ENCODE data around the gene PAX6.
A peak's percentile ranks its signal among the peaks of the same experiment; 100 is the strongest.

Gene PAX6

DNA sequence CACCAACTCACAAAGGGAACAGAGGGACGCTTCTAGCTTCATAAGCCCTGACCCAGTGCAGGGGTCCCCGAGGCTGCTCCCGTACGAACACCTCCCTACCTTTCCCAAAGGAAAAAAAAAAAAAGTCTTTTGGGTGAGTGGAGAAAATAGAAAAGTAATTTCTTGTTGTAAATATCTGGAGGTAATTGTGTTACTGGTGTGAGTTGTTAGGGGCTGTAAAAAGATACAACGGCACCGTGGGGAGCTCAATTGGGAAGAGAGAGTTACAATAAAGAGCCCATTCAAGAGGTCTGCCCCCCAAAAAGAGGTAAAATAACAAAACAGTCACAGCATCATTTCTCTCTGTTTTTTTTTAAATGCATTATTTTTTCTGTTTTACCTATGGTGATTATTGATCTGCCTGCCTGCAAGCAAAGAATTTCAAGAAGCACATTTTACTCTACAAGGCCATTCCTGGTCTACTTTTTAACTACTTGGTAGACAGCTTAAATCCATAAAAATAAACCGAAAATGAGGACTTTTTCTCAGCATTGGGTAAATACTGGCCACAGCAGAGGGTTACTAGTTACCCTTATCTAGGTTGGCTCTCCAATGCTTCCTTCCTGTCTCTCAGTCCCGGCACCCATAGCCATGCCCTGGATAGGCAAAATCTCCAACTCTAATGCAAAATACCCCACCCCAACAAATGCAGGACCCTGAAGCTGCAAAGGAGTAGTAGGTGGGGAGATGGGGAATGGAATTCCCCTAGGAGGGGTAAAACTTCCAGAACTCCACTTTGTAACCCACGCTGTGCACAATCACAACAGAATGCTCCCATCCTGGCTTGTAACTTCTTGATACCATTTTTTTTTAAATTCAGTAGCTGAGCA is 3.1 kb downstream of the PAX6 start:
- DNase-seq: no peak

DNA sequence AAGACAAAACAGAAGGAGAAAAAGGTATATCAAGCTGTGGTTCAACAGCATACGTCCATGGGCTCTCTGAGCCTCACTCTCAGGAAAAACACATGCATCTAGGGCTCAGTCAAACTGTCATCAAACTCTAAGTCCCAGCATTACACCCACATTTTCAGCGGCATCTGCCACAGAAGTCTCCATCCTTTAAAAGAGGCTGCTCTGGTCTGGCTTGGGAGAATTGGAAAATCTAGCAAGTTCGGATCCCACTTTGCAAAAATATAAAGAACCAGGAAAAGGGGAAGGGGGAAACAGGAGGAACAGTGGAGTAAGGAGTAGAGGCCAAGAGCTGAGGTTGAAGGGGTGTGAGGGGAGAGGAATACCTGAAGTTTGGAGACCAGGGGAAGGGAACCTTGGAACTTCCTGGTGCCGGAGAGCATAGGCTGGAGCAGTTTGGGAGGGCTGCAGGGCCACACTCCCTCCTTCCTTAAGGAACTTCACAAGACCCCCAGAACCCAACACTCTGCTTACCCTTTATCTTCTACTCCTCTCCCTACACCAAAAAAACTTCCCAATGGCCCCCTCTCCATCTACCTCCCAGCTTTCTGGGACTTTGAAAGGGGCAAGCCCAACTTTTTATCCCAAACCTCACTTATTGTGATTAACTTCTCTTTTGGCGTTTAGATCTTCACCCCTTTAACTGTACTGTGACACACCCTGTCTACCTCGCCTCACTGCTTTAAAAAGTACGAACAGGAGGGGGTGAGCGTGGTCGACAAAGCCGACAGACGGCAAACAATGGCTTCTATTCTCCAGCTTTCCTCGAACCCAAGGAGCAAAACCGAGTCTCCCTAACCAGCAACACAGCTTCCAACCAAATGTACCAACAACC is 4.0 kb downstream of the PAX6 start:
- DNase-seq: no peak

DNA sequence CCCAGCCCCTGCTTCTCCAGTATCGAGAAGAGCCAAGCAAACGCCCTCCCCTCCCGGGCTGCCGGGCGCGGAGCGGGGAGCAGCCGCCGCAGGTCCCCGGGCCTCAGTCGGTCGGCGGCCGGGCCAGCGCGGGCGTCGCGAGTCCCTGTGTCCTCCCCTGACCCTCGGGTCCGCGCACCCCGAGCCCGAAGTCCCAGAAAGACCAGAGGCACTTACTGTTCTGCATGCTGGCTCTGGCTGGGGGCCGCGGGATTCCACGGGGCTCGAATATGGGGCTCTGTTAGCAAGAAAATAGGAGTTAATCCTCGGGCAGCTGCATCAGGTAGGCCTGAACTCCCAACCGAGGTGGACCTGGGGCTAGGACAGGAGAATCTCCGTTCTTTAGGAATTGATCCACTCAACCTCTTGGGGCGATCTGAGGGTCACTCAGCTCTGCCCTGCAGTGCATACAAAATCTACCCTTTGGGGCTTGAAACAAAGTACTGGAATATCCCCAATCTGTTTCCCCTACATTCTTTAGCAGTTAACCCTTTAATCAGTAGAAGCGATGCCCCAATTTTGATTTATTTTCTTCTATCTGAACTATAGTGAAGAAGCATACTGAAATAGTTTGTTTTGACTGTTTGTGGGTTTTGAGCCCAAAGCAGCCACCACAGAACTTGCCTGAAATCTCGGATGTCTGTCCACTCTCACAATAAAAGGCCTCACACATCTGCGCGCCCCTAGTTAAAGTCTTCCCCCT is 4.8 kb downstream of the PAX6 start:
- no peak for DNase-seq

DNA sequence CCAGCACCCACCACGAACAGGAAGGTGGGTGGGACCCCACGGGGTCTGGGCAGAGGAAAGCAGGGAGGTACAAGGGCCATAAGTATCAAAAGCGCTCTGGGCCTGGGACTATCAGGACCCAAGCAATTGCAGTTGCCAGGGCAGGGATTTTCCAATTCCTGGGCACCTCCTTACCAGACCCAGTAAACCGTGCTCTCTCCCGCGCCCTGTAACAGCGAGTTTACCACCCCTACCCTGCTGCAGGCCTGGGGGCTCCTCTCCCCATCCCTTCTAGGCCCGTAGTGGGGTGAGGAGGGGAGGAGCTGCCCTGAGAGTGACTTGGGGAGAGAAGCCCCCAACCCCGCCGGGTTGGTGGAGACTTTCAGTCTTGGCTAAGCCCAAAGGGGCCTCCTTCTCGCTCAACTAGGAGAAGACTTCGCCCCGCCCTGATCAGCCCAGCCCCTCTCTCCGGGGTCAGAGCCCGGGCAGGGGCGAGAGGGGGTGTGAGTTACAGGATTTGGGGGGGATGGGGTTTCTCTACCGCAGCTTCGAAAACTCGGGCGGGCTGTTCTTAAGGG is 5.4 kb downstream of the PAX6 start:
- DNase-seq: no peak

DNA sequence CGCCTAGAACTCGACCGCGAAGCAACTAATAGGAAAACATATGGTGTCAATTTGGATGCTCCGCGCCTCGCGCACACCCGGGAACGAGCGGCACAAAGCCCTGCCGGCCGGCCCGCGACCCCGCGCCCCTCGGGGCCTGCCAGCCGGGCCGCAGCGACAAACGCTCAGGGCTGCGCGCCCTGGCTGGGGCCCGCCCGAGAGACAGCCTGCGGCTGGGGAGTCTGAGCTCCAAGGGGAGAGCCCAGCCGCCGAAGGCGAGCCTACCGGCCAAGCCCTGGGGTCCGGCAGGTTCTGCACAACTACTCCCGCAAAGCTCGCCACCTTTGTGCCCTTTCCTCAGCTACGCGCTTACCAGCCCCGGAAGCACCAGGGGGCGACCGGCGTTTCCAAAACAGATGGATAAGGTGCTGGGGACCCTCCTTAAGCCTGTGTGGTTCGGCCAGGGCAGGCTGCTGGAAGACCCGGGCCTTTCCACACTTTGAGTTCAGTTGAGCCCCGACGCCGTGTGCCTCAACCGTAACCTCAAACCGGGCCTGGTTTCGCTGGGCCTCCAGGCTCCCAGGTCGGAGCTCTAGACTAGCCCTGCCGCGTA is 6.0 kb downstream of the PAX6 start:
- DNase-seq: no peak

DNA sequence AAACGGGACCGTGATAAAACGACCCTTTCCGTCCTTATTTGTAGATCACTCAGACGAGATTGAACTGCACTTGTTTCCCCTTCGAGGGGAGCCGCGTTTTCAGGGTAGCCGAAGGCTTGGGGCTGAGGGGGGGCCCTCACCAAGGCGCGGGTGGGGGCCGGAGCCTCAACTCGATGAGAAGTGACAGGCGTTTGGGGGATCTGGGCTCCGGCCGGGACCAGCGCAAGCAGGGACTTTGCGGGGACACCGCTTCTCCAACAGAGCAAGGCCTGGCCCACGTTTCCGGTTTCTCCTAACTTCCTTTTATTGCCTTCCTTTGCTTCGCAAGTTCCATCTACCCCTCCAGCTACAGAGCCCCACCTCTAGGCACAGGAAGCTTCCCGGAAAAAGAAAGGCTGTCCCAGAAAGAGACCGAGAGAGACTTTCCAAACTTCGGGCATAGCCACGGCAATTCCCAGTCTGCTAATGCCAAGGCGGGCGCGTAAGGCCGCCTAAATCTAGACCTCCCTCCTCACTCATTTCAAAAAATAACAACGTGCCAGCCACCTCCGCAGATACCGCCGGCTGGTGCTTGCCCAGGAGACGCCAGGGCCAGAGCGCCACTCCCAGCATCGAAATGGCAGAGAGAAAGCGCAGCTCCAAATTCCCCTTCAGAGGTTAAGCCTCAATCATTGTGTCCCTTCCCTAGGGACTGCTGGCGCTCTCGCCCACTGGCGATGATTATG is 6.6 kb downstream of the PAX6 start:
- DNase-seq: peak in 1 of 2 experiments; percentile 39

DNA sequence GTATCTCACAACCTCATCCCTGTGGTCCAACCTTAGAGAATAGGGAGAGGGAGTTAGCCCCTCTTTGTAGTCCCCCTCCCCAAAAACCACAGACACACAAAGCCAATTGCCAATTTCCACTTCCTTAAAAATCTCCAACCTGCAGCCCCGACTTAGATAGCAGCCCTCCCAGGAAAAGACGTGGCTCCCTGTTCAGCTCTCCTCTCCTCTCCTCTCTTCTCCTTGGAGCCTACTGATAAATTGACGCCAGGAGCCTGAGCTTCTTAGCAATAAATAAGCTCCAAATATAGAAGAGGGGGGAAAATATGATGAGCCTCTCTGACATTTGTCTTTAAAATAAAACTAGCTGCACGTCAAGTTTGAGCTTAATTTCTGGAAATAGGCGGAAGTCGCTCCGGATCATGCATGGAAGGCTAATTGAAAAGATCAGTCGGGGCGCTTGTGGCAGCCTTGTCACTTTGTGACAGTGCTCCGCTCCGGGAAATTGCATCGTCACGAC is 7.3 kb downstream of the PAX6 start:
- no peak for DNase-seq

DNA sequence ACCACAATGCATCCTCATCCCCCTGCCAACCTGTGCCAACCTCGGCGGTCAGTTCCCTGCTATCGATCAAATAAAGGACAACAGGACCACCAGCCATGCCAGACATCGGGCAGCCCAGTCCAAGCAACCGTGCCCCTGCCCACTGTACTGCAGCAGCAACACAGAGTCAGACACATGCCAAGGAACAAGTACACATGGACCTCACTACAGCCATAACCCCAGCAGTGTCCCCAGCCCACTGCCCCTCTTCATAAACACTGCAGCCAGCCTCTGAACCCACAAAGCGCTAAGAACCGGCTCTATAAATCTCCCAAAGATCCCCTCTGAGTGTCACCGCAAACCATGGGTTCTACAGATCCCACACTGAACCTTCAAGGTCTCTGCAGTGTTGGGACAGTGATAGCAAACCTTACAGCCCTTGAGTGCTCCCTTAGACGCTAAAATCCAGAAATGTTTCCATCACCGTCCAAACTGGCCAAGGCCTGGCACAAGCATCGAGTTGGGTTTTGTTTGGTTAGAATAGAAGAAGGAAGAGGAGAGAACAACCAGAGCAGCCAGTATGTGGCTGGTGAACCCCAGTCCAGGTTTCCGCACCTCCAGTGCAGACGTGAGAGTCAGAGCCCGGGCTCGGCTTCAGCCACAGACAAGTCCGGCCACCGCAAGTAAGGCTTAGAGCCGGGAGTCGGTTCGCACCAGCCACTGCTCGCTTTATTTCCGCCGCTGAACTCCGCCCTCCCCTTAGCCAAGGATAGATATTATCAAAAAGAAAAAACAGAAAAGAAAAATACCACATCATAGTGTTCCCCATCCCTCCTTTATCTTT is 7.9 kb downstream of the PAX6 start:
- no peak for DNase-seq

DNA sequence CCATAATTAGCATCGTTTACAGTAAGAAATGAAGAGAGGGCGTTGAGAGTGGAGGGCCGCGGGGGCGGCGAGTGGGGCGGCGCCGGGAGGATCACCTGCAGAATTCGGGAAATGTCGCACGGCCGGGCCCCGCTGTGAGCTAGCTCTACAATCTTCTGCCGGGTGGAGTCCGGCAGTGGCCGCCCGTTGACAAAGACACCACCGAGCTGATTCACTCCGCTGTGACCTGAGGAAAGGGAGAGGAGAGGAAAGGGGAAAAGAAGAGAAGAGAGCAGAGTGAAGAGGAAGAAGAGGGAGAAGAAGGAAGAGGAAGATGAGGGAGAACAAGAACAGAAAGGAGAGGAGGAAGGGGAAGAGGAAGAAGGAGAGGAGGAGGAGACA is 8.5 kb downstream of the PAX6 start:
- no peak for DNase-seq

DNA sequence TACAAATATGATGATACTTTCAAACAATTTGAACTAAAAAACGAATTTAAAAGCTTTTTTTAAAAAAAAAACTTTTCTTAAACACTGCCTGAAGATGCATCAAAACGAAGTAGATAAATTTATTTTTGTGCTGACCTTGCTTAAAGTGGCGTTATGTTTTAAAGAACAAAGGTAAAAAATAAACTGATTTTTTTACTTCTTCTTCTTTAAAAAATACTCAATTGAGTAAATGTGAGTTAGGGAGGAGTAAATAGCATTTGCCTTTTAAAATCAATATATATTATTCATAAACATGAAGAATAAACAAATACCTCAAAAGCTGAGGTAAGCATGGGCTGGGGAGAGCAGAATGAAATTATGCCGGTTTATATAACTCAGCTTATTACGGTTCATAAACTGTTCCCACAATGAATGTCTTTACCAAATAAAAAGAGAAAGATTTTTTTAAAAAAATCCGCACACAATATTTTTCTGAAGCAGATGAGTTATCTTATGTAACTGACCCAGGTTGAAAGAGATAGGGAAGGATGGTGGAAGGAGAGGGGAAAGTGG is 9.0 kb downstream of the PAX6 start:
- no peak for DNase-seq

DNA sequence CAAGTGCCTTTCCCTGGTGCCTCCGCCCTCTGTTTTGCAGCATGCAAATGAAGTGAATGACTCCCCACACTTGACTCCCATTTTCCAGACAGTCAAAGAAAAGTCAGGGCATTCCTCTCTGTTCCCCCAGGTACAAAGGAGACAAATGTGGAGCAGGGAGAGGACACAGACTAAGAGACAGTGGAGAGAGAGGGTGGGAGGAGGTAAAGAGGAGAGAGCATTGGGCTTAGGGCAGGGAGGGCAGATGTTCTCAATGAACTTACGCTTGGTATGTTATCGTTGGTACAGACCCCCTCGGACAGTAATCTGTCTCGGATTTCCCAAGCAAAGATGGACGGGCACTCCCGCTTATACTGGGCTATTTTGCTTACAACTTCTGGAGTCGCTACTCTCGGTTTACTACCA is 9.8 kb downstream of the PAX6 start:
- DNase-seq: no peak

DNA sequence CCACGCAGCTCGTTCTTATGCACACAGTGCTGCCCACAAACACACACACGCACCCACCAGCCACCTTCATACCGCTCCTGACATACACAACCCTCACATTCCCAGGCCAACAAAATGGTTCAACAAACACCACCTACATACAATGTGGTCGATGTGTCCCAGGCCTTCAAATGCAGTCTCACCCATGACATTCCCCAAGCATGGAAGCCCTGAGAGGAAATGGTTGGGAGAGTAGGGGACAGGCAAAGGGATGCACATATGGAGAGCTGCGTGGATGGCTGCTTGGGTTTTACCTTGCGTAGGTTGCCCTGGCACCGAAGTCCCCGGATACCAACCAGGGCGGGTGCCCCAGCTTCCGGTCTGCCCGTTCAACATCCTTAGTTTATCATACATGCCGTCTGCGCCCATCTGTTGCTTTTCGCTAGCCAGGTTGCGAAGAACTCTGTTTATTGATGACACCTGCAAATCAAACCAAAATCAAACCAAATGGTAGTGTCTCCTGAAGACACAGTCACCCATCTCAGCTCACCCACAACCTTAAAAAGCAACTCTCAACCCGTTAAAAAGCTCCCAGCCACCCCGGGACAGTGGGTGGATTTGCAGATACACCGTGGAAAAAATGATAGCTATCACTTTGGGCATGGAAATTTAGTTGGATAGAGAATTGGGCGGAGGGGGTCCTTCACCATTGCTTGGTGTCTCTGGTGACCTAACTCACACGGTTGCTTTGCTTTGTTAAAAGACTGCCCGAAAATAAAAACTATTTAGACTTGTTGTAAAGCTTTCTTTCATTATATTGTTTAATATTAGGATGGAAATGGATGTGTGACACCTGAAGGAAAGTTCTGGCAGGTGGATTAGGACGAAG is 10.5 kb downstream of the PAX6 start:
- peak in 1 of 2 experiments; percentile 49 for DNase-seq

DNA sequence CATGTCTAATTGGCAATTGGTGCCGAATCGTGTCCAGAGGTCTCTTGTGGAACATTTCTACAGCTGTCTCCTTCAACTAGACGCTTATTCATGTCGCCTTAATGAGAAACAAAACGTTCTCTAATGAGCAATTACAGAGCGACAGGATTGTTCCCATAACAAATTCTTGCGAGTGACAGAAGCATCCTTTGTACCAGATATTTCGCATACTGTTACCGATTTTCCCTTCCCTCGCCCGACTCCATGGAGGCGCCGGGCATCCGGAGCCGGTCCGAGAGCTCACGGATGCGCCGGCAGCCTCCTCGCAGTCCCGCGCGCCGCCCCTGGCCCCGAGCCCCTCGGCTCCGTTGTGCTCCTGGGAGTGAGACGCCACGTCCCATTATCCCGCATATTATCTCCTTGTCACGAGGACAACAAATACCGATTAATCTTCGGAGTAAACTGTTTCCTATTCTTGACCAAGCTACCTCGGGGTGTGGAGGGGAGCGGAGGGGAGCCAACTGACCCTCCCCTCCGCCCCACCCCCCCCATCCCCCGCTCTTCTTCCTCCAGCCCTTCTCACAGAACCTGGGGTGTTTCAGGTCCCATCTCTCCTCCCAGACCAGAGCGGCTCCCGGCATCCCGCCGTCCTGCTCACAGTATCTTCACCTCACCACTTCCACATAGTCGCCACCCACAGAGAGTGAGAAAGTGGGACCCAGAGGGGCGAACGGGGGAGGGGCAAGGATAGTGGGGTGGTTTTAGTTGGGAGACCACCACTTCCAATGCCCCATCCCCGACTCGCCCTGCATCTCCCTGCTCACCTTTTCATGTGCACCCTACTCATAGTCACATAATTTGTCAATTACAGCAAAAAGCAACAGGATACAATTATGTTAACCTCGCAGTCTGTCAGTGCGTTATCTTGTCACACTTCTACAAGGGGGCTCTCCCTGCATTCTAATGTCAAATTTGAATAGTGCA is 11.4 kb downstream of the PAX6 start:
- no peak for DNase-seq

DNA sequence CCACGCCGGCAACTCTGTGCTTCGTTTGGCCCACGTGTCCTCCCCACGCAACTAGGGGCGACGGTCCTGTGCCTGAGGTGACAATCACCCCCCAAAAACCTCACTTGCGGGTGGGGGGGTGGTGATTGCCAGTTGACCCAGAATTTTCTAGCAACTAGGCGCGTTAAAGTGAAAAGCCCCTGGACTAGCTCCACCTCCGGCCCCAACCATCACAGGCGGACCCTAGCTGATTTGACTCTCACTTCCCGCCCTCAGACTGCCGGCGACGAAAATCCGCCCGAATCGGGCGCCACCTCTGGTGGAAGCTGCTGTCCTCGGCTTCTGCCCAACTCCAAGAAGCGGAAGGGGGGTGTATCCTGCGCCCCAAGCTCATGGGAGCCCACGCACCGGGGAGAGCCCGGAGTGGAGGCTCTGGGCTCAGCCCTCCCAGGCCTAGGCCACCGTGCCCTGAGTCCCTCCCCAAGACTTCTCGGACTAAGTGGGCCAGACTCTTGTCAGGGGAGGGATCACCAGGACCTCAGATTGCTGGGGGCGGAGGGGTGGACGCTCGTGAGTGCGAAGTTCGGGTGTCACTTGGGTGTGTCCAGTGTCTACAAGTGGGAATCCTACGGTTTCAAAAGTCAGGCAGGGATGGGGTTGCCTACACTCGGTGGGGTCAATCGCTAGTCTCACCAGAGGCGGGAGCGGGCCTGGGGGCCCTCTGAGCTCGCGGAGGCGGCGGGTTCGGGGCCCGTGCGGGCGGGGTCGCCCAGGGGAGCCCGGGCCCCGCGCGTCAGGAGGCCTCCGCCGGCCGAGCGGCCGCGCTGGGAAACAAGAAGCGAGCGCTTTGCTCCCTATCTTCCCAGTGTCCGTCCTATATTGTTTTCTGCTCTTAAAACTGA is 12.3 kb downstream of the PAX6 start:
- peak in 1 of 2 experiments; percentile 33 for DNase-seq

DNA sequence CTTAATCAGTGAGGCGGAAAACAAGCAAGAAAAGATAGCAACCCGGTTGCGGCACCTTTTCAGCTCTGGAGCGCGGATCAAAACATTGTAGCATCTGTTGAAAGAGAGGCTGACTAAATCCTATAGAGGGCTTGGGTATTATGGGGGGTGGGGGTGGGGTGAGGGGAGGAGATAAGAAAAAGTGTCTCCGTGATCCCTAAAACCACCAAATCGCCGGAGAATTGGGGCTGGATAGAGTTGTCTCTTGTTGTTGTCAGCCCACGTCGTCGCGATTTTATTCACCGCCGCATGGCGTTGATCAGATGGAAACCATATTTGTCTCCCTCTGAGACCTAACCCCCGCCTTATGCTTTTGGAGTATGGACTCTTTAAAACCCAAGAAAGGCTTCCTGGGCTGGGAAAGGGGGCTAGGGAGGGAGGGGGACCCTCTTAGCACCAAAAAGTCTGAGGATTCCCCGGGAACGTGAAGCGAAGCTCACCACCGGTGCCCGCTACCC is 13.0 kb downstream of the PAX6 start:
- no peak for DNase-seq

DNA sequence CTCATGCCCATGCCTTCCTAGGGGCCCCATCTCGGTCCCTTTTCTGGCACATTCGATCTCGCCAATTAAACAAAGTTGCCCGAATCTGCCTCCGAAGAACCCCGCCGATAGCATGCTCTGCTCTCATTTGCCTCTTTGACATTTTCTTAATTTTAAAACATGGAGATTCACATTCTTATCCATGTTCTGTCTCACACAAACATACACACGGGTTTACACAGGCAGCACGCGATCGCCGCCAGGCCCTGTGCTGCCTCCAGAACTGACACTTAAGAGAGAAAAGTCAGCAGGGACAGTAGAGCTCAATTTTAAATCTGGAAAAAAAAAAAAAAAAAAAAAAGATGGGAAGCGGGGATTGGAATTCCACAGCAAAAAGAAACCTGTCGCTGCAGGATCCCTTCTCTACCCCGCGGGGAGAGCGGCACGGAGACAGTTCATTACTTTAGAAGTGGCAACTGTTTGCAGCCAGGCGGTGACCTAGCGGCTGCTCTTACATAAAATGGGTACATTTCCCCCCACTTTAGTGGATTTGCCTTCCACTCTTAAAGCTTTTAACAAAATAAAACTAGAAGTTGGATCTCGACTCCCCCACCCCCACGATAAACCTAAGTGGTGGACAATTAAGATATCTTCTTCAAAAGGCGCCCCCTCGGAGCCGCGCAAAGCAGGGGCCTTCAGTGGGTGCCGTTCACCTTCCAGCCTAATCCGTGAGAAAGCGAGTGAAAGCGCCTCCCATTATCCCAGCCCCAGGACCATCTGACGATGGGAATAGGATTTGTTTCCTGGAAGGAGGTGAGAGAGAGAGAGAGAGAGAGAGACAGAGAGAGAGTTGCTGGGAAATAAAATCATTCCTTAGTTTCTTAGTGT is 13.7 kb downstream of the PAX6 start:
- DNase-seq: no peak
